H1 (cell line): Measurements from ENCODE around the gene ZNF433. TPM values are rescaled to one million over a fixed set of nuclear protein-coding genes. Genes with fewer than 3 reads are reported as not detected.

Source experiments
- CTCF ChIA-PET: fragments of 300-600 bp; sonication (Branson Sonifier 250); formaldehyde crosslinking; loops from one replicate; lab custom pipeline; 2021; ENCODE audit not compliant: partially characterized antibody; lab: Charles Lee
- POLR2A ChIA-PET: fragments of 300-600 bp; sonication (Branson Sonifier 250); formaldehyde crosslinking; loops from one replicate; lab custom pipeline; 2021; ENCODE audit warnings: inconsistent platforms; ENCODE audit not compliant: partially characterized antibody; lab: Charles Lee
- DNase-seq, 2 experiments: peaks; one replicate each; pipeline versions ENCODE4 v3.0.0 to v3.0.0-alpha.2; 2010 to 2022; ENCODE audit warnings: low spot score in 2 of 2, low read depth in 1 of 2, mixed read lengths in 1 of 2
- FAIRE-seq: peaks from 2 replicates; lab custom pipeline; 2011; peaks lifted over from hg19 to GRCh38; lab: Jason Lieb, UNC
- H2AFZ ChIP-seq: 2 replicates; pipeline ENCODE4 v1.8.1; 2012; ENCODE audit warnings: low read length, inconsistent platforms
- H2AK5ac ChIP-seq: 2 replicates; pipeline ENCODE4 v1.6.1; 2013; ENCODE audit warnings: low read depth, low read length
- H2BK120ac ChIP-seq: replicated peaks from 2 replicates; pipeline ENCODE3; 2013; ENCODE audit warnings: low read depth, low read length, inconsistent platforms
- H2BK12ac ChIP-seq: 2 replicates; pipeline ENCODE4 v1.6.1; 2013; ENCODE audit warnings: low read depth, low read length
- H2BK15ac ChIP-seq: 2 replicates; pipeline ENCODE4 v1.6.1; 2013; ENCODE audit warnings: low read length
- H2BK20ac ChIP-seq: 2 replicates; pipeline ENCODE4 v1.6.1; 2013; ENCODE audit warnings: low read length
- H2BK5ac ChIP-seq: 2 replicates; pipeline ENCODE4 v1.6.1; 2013; ENCODE audit warnings: low read depth, low read length
- H3K14ac ChIP-seq: 2 replicates; pipeline ENCODE4 v1.6.1; 2013; ENCODE audit warnings: inconsistent platforms; ENCODE audit not compliant: insufficient read length
- H3K18ac ChIP-seq: 2 replicates; pipeline ENCODE4 v1.6.1; 2013; ENCODE audit warnings: low read length; ENCODE audit errors: extremely low read depth
- H3K23ac ChIP-seq: 2 replicates; pipeline ENCODE4 v1.6.1; 2013; ENCODE audit warnings: inconsistent platforms; ENCODE audit not compliant: insufficient read length
- H3K23me2 ChIP-seq: 2 replicates; pipeline ENCODE4 v1.6.1; 2013; ENCODE audit warnings: low read depth, low read length
- H3K27ac ChIP-seq: 2 replicates; pipeline ENCODE4 v1.6.1; 2011; ENCODE audit warnings: low read depth, low read length, inconsistent platforms
- H3K27me3 ChIP-seq, 4 experiments: replicated peaks in 1 of 4; 1 replicate in 1 of 4; 2 replicates in 3 of 4; pipeline versions ENCODE4 v1.6.1 to v1.8.1; 2011 to 2013; ENCODE audit warnings: low read length in 3 of 4, mild to moderate bottlenecking in 3 of 4, inconsistent platforms in 2 of 4, mixed read lengths in 2 of 4, moderate library complexity in 1 of 4; ENCODE audit not compliant: control insufficient read depth in 3 of 4, insufficient read depth in 3 of 4; ENCODE audit errors: extremely low read depth in 1 of 4
- H3K36me3 ChIP-seq, 4 experiments: 2 replicates each; pipeline versions ENCODE4 v1.6.1 to v1.8.1; 2011 to 2013; ENCODE audit warnings: mild to moderate bottlenecking in 4 of 4, low read length in 3 of 4, moderate library complexity in 2 of 4, control low read depth in 1 of 4, inconsistent platforms in 1 of 4; ENCODE audit not compliant: insufficient read depth in 4 of 4, control insufficient read depth in 2 of 4
- H3K4ac ChIP-seq: replicated peaks from 2 replicates; pipeline ENCODE3; 2013; ENCODE audit warnings: low read length, low read depth, mixed read lengths, inconsistent platforms; ENCODE audit not compliant: insufficient read length
- H3K4me1 ChIP-seq, 4 experiments: replicated peaks in 1 of 4; 1 replicate in 1 of 4; 2 replicates in 3 of 4; pipeline versions ENCODE4 v1.6.1 to v1.8.1; 2011 to 2013; ENCODE audit warnings: low read length in 3 of 4, inconsistent platforms in 2 of 4, mixed read lengths in 1 of 4; ENCODE audit not compliant: insufficient read depth in 4 of 4, control insufficient read depth in 3 of 4
- H3K4me2 ChIP-seq, 2 experiments: 2 replicates each; pipeline versions ENCODE4 v1.6.1 to v1.8.1; 2011 to 2013; ENCODE audit warnings: low read depth in 2 of 2, low read length in 2 of 2, control low read depth in 1 of 2, inconsistent platforms in 1 of 2, mild to moderate bottlenecking in 1 of 2; ENCODE audit not compliant: insufficient read depth in 1 of 2
- H3K4me3 ChIP-seq, 4 experiments: fragments of 200-600, 300-600 bp in 1 of 4; sonication (generic), shearing (Covaris generic), sonication (Bioruptor Twin) in 1 of 4; 2 replicates each; pipeline versions ENCODE4 v1.5.1 to v1.8.1; 2011 to 2016; ENCODE audit warnings: low read length in 4 of 4, low read depth in 3 of 4, control low read depth in 2 of 4, inconsistent platforms in 2 of 4, mild to moderate bottlenecking in 2 of 4, mixed read lengths in 1 of 4, moderate library complexity in 1 of 4; ENCODE audit not compliant: insufficient read depth in 2 of 4; ENCODE audit errors: extremely low read depth in 1 of 4
- H3K56ac ChIP-seq: replicated peaks from 2 replicates; pipeline ENCODE3; 2013; ENCODE audit warnings: low read depth, mild to moderate bottlenecking, mixed read lengths, low read length, inconsistent platforms; ENCODE audit not compliant: insufficient read length
- H3K79me1 ChIP-seq: 2 replicates; pipeline ENCODE4 v1.6.1; 2013; ENCODE audit warnings: low read depth, low read length, control low read depth
- H3K79me2 ChIP-seq, 2 experiments: 2 replicates each; pipeline versions ENCODE4 v1.6.1 to v1.8.1; 2012 to 2013; ENCODE audit warnings: low read length in 2 of 2, mild to moderate bottlenecking in 2 of 2, inconsistent platforms in 1 of 2; ENCODE audit not compliant: insufficient read depth in 2 of 2, control insufficient read depth in 1 of 2
- H3K9ac ChIP-seq, 4 experiments: replicated peaks in 1 of 4; 1 replicate in 1 of 4; 2 replicates in 3 of 4; pipeline versions ENCODE4 v1.6.1 to v1.8.1; 2011 to 2013; ENCODE audit warnings: low read depth in 3 of 4, low read length in 3 of 4, control low read depth in 2 of 4, mild to moderate bottlenecking in 2 of 4, moderate library complexity in 2 of 4, inconsistent platforms in 1 of 4; ENCODE audit errors: extremely low read depth in 1 of 4
- H3K9me3 ChIP-seq, 2 experiments: 2 replicates each; pipeline versions ENCODE4 v1.6.1 to v1.8.1; 2012 to 2013; ENCODE audit warnings: mild to moderate bottlenecking in 2 of 2, moderate library complexity in 2 of 2, control low read depth in 1 of 2, inconsistent platforms in 1 of 2, low read depth in 1 of 2, low read length in 1 of 2, mixed read lengths in 1 of 2; ENCODE audit not compliant: insufficient read depth in 2 of 2
- H4K20me1 ChIP-seq, 2 experiments: replicated peaks in 1 of 2; 2 replicates each; pipeline versions ENCODE3 to v1.8.1; 2011 to 2013; ENCODE audit warnings: inconsistent platforms in 2 of 2, low read length in 2 of 2, mild to moderate bottlenecking in 1 of 2; ENCODE audit not compliant: insufficient read depth in 2 of 2, control insufficient read depth in 1 of 2
- H4K5ac ChIP-seq: 2 replicates; pipeline ENCODE4 v1.6.1; 2013; ENCODE audit warnings: low read length, low read depth, mixed read lengths, inconsistent platforms; ENCODE audit not compliant: insufficient read length
- H4K8ac ChIP-seq: 2 replicates; pipeline ENCODE4 v1.8.0; 2013; ENCODE audit warnings: mild to moderate bottlenecking, moderate library complexity, low read length, inconsistent platforms; ENCODE audit not compliant: insufficient read depth; ENCODE audit errors: extremely low read depth
- H4K91ac ChIP-seq: replicated peaks from 2 replicates; pipeline ENCODE3; 2013; ENCODE audit warnings: low read length, mixed read lengths, inconsistent platforms; ENCODE audit not compliant: insufficient read length
- WGBS, 2 experiments: shearing (Covaris generic) in 1 of 2; methylation state at CpG; one replicate each; pipeline versions ENCODE4 v1.1.6 to v1.1.7; 2013 to 2015; ENCODE audit warnings: low lambda C conversion rate in 2 of 2, mixed read lengths in 2 of 2, inconsistent platforms in 1 of 2, low coverage in 1 of 2, missing lambda C conversion rate in 1 of 2; ENCODE audit not compliant: insufficient replicate concordance in 2 of 2, insufficient coverage in 1 of 2, insufficient read length in 1 of 2; ENCODE audit errors: extremely low coverage in 1 of 2, missing lambda C conversion rate in 1 of 2; 5-methylcytosine and 5-hydroxymethylcytosine counted together
- polyA plus RNA-seq, 7 experiments: library from polyadenylated mRNA; depleted of rRNA in 3 of 7; stranded (reverse) in 5 of 7; unstranded in 2 of 7; fragments of >200 nt in 5 of 7; fragments of 200-250 nt in 2 of 7; gene quantifications; 1 replicate in 5 of 7; 2 replicates in 1 of 7; 4 replicates in 1 of 7; pipeline versions ENCODE4 v1.2.1 to v1.2.3, GENCODE V29; 2011 to 2013; ENCODE audit warnings: missing spikeins in 2 of 7, mixed read lengths in 2 of 7
- total RNA-seq: library from RNA; stranded (reverse); fragmentation: NEBNext Ultra II Directional; extraction: Animal tissue kit (Norgen Biotek cat#: 25700); gene quantifications from 2 replicates; pipeline ENCODE4 v1.2.1, GENCODE V29; 2021
- TF ChIP-seq, protein P1 (sequence below): IDR thresholded peaks from 2 replicates; pipeline ENCODE4 v1.6.1; 2012; ENCODE audit warnings: inconsistent platforms
- TF ChIP-seq, protein P2 (sequence below): IDR thresholded peaks from 2 replicates; pipeline ENCODE4 v1.6.1; 2012; ENCODE audit warnings: inconsistent platforms

ZNF433 gene
- total and polyA plus RNA-seq, 2 of the 8 experiments (the other 6 are each of a cell fraction or from before 2014, with no cell fraction given), result 0.68 to 1.8 TPM

DNA sequence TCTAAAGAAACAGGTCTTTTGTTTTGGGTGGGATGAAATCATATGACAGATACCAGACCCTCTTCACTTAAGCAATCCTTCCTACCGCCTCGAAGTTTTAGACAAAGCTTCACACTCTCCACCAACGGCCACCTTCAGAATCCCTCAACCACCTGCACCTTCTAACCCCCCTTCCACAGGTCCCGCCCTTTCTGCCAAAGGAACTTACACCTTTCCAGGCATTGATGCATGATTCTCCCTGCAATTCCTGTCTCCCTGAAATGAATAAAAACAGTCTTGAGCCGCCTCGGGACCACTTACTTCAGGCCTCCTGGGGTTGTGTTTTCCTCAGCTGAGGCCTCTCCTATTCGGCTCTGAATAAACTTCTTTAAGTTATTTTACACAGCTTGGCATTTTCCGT lies 859 bp downstream of the ZNF433 start:
- Histone ChIP-seq H4K8ac (no peak overlapping the region; the same call in 1 of the 2 replicates), H2BK120ac (no peak overlapping the region), H3K79me1 (no peaks in the 10 kb centered on the region), H3K23me2 (peaks cover 6% of the 10 kb centered on the region), H3K36me3 (no peaks in the 10 kb centered on the region), H3K4me1 (peaks cover 0 to 4% (median 2%) of the 10 kb centered on the region in 4 experiments; a peak in 3 of 7 replicates), H3K9ac (peak overlapping the region in 1 of 4 experiments; percentile 21; a peak in 1 of 7 replicates), H2AK5ac (no peak overlapping the region), H4K20me1 (no peaks in the 10 kb centered on the region), H3K4me3 (peak overlapping the region; percentile 58 to 81 (median 80); a peak in 7 of 8 replicates), H3K9me3 (no peaks in the 10 kb centered on the region; a peak in 1 of 4 replicates), H3K23ac (no peak overlapping the region), H3K14ac (no peak overlapping the region), H3K56ac (no peak overlapping the region), H3K4ac (no peak overlapping the region), H3K4me2 (peak overlapping the region; percentile 77 to 90), H2BK5ac (no peak overlapping the region), H2AFZ (no peak overlapping the region), H4K91ac (no peak overlapping the region), H3K27ac (no peak overlapping the region), H2BK20ac (no peak overlapping the region), H2BK15ac (no peak overlapping the region), H2BK12ac (no peak overlapping the region; the same call in 1 of the 2 replicates), H3K18ac (no peak overlapping the region), H4K5ac (no peak overlapping the region), H3K27me3 (peaks cover 0 to 7% (median 2%) of the 10 kb centered on the region in 4 experiments; a peak in 3 of 7 replicates), H3K79me2 (no peaks in the 10 kb centered on the region)
- ChIA-PET POLR2A (interaction anchor here (0.7 to 3.9 kb wide), 18 partner anchors 8 to 237 kb away, joined by 3 to 58 read pairs (median 4); partner anchors contain the start of genes ZNF491, ZNF625, ZNF69 and ZNF700), CTCF (interaction anchor here (1.2 to 3.8 kb wide), 5 partner anchors 25 to 111 kb away, joined by 3 to 14 read pairs (median 5); no protein-coding TSS in a partner anchor)
- WGBS, 2 experiments, result 61% methylated on average over 8 of the region's 8 CpGs; no CpG with 5 or more reads in 1 of the 2 experiments
- TF ChIP-seq, protein P1, sequence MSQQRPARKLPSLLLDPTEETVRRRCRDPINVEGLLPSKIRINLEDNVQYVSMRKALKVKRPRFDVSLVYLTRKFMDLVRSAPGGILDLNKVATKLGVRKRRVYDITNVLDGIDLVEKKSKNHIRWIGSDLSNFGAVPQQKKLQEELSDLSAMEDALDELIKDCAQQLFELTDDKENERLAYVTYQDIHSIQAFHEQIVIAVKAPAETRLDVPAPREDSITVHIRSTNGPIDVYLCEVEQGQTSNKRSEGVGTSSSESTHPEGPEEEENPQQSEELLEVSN, result peak; percentile 84
- TF ChIP-seq, protein P2, sequence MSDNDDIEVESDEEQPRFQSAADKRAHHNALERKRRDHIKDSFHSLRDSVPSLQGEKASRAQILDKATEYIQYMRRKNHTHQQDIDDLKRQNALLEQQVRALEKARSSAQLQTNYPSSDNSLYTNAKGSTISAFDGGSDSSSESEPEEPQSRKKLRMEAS, result no peak
- FAIRE-seq, result no peak
- no peak for DNase-seq
